Glutamatergic neuron (in vitro differentiated cells): ENCODE measurements around the gene ITFG2. TPM values are rescaled to one million over a fixed set of nuclear protein-coding genes. Genes with fewer than 3 reads are reported as not detected.
"Not testable (repeated sequence)": the region's sequence is repeated elsewhere in the genome, so short reads cannot be mapped to it uniquely, and the experiment has no call there.

ENCODE experiments used
- DNase-seq: peaks from one replicate; pipeline ENCODE4 v3.0.0; 2022
- H3K27ac Mint-ChIP-seq: one replicate; pipeline ENCODE4 v1.8.0; 2020; ENCODE audit warnings: mild to moderate bottlenecking, mixed read lengths, inconsistent platforms; ENCODE audit not compliant: unreplicated experiment
- H3K27me3 Mint-ChIP-seq: one replicate; pipeline ENCODE4 v1.8.0; 2020; ENCODE audit warnings: mild to moderate bottlenecking, moderate library complexity, mixed read lengths, inconsistent platforms; ENCODE audit not compliant: unreplicated experiment
- H3K36me3 Mint-ChIP-seq: one replicate; pipeline ENCODE4 v1.8.0; 2020; ENCODE audit warnings: mild to moderate bottlenecking, mixed read lengths, inconsistent platforms; ENCODE audit not compliant: unreplicated experiment
- H3K4me1 Mint-ChIP-seq: one replicate; pipeline ENCODE4 v1.8.0; 2020; ENCODE audit warnings: mild to moderate bottlenecking, low read depth, mixed read lengths, inconsistent platforms; ENCODE audit not compliant: unreplicated experiment
- H3K4me3 Mint-ChIP-seq: one replicate; pipeline ENCODE4 v1.8.0; 2020; ENCODE audit warnings: mild to moderate bottlenecking, mixed read lengths, inconsistent platforms; ENCODE audit not compliant: unreplicated experiment
- H3K9me3 Mint-ChIP-seq: one replicate; pipeline ENCODE4 v1.8.0; 2020; ENCODE audit warnings: mild to moderate bottlenecking, moderate library complexity, mixed read lengths, inconsistent platforms; ENCODE audit not compliant: unreplicated experiment
- total RNA-seq: library from RNA; stranded (reverse); fragmentation: NEBNext Ultra II Directional; extraction: Animal tissue kit (Norgen Biotek cat#: 25700); gene quantifications from one replicate; pipeline ENCODE4 v1.2.1, GENCODE V29; 2021; ENCODE audit not compliant: unreplicated experiment
- TF ChIP-seq, protein P1 (sequence below): fragments of 200-600 bp; sonication (generic); IDR thresholded peaks from one replicate; pipeline ENCODE4 v1.5.0; 2021; ENCODE audit not compliant: partially characterized antibody, unreplicated experiment

ITFG2 gene
- total RNA-seq, 1 donor from 2014 or later, result 37.4 TPM

DNA sequence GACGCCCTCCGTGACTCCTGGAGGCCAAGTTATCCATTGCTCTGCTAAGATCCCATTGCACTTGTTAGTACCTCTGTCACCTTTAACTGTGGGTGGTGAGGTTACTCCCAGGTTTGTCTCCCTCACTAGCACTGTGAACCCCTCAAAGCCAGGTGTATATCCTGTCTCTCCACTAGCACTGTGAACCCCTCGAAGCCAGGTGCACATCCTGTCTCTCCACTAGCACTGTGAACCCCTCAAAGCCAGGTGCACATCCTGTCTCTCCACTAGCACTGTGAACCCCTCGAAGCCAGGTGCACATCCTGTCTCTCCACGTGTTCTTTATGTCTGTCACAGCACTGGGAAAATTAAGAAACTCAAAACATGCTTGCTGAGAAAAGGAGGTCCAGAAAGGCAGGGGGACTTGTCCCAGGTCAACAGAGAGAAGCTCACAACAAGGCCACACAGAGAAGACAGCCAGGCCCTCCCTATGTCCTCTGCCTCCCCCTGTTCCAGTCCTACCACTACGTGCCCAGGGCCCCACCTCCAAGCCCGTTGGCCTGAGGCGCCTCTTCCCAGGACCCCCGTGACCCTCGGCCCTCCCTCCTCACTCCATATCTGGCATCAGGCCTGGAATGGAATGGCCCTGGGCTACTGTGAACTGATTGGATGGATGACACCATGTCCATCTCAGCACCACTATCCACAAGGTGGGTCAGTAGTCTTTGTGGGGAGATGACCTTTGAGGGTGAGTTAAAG is 44.1 kb upstream of the ITFG2 start:
- H3K36me3 Mint-ChIP-seq, result peaks cover 6% of the 10 kb centered on the region
- peaks cover 5% of the 10 kb centered on the region for H3K27me3 Mint-ChIP-seq
- no peak overlapping the region for H3K4me3 Mint-ChIP-seq
- TF ChIP-seq, protein P1, sequence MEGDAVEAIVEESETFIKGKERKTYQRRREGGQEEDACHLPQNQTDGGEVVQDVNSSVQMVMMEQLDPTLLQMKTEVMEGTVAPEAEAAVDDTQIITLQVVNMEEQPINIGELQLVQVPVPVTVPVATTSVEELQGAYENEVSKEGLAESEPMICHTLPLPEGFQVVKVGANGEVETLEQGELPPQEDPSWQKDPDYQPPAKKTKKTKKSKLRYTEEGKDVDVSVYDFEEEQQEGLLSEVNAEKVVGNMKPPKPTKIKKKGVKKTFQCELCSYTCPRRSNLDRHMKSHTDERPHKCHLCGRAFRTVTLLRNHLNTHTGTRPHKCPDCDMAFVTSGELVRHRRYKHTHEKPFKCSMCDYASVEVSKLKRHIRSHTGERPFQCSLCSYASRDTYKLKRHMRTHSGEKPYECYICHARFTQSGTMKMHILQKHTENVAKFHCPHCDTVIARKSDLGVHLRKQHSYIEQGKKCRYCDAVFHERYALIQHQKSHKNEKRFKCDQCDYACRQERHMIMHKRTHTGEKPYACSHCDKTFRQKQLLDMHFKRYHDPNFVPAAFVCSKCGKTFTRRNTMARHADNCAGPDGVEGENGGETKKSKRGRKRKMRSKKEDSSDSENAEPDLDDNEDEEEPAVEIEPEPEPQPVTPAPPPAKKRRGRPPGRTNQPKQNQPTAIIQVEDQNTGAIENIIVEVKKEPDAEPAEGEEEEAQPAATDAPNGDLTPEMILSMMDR, result no peak
- no peaks in the 10 kb centered on the region for H3K4me1 Mint-ChIP-seq
- no peak overlapping the region for H3K27ac Mint-ChIP-seq
- DNase-seq, result no peak
- H3K9me3 Mint-ChIP-seq, result peaks cover 5% of the 10 kb centered on the region

DNA sequence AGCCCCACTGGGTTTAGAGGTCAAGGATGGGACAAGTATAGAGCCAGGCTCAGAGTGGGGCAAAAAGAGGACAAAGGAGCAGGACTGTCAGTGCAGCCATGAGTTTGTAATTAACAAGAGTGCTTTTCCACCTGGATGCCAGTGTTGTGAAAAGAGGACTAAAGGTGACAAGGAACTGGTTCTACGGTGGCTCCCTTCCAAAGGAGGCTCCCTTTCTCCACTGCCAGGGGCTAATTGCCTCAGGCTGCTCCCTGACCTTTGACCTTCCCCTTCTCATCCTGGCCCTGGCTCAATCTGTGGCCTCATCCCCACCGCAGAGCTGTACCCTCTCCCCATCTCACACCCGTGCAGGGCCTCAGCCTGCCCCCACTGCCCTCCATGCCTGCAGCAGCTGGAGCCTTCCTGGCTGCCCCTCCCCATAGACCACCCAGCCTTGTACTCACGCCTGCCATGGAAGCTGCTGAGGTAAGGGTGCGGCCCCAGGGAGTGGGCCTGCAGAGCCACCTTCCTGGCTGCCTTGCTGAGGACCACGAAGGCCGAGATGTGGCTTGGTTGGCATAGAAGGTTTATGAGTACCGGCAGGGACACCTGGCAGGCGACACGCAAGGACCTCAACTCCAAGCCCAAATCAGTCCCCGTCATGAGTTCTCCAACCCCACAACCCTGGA is 42.5 kb upstream of the ITFG2 start:
- TF ChIP-seq, protein P1, result no peak
- Mint-ChIP-seq H3K4me1 (no peaks in the 10 kb centered on the region), H3K27ac (no peak overlapping the region), H3K27me3 (peaks cover 5% of the 10 kb centered on the region), H3K9me3 (peaks cover 5% of the 10 kb centered on the region), H3K36me3 (peaks cover 8% of the 10 kb centered on the region), H3K4me3 (no peak overlapping the region)
- no peak for DNase-seq

DNA sequence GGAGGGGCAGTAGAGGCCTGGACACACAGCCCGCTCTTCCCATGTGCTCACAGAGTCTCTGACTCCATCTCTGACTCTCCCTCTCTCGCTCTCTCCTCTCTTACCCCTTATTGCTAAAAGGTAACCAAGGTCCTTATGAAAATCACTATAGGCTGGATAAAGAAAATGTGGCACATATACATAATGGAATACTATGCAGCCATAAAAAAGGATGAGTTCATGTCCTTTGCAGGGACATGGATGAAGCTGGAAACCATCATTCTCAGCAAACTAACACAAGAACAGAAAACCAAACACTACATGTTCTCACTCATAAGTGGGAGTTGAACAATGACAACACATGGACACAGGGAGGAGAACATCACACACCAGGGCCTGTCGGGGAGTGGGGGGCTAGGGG is 41.9 kb upstream of the ITFG2 start:
- H3K36me3 Mint-ChIP-seq, H3K27me3 Mint-ChIP-seq, H3K9me3 Mint-ChIP-seq, H3K4me1 Mint-ChIP-seq, H3K27ac Mint-ChIP-seq, DNase-seq, H3K4me3 Mint-ChIP-seq: not testable (repeated sequence)

DNA sequence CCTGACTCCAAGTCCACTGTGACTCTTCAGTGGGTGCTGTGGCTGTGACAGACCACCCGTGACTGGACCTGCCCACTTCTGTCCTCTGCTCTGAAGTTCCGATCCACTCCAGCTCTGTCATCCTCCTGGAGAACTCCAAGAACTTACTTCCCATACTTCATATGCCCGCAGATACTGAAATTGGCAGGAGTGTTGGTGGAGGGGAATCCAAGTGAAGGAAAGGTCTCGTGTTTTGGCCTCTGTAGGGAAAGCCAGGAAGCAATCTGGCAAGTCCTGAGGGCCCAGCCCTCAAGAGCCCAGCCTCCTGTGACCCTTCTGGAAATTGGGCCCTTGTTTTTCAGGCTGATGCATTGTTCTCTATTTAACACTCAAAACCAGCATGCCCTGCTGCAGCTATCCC is 40.1 kb upstream of the ITFG2 start:
- peaks cover 7% of the 10 kb centered on the region for H3K9me3 Mint-ChIP-seq
- no peak overlapping the region for H3K27ac Mint-ChIP-seq
- H3K27me3 Mint-ChIP-seq, result peaks cover 9% of the 10 kb centered on the region
- TF ChIP-seq, protein P1, result no peak
- H3K36me3 Mint-ChIP-seq, result peaks cover 8% of the 10 kb centered on the region
- no peak for DNase-seq
- no peaks in the 10 kb centered on the region for H3K4me1 Mint-ChIP-seq
- no peak overlapping the region for H3K4me3 Mint-ChIP-seq

DNA sequence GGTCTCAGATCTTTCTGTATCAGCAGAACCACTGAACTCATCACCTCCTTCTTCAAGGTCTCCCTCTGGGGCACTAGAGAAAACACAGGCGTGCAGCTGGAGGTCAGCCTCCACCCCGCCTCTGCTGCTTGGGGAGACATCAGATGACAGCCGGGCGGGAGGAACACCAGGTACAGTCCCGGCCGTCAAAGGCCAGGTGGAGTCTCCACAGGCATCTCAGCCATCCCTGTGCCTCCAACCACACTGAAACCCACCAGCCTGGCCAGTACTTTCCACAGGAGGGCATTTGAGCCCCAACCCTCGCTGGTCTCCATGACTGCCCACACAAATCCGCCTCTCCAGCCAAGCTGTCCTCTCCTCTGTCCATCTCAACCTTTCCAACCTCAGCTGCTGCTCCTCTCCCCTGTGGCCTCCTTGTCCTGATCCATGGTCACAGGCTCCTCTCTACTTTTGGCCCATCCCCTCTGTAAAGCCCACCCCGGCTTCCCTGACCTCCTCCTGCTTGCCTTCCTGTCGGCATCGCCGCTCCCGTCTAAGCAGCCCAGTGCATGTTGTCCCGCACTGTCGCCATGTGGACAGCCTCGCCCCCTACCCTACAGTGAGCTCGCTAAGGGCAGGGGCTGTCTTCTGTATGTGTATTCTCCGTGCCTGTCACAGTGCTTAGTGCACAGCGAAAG is 39.1 kb upstream of the ITFG2 start:
- DNase-seq, result no peak
- no peak overlapping the region for H3K4me3 Mint-ChIP-seq
- peaks cover 8% of the 10 kb centered on the region for H3K36me3 Mint-ChIP-seq
- TF ChIP-seq, protein P1, result no peak
- peaks cover 9% of the 10 kb centered on the region for H3K27me3 Mint-ChIP-seq
- H3K27ac Mint-ChIP-seq, result no peak overlapping the region
- H3K4me1 Mint-ChIP-seq, result no peaks in the 10 kb centered on the region
- H3K9me3 Mint-ChIP-seq, result peaks cover 7% of the 10 kb centered on the region
